ENCODE data around the gene AGR2. TPM values are rescaled to one million over a fixed set of nuclear protein-coding genes. Genes with fewer than 3 reads are reported as not detected.
"Not testable (repeated sequence)": the region's sequence is repeated elsewhere in the genome, so short reads cannot be mapped to it uniquely, and the experiment has no call there.

AGR2 gene
- total RNA-seq, 1 donor from 2014 or later, result 3.1 TPM

GRCh38 chr7:16779051-16779450 lies 25.7 kb downstream of the AGR2 start:
- Histone ChIP-seq H3K4me1 (ENCODE audit: control insufficient read depth in 3 of 3, insufficient read depth in 3 of 3, low read length in 3 of 3) (no peaks in the 10 kb centered on the region), H3K9ac (ENCODE audit: low read depth in 1 of 3, low read length in 3 of 3) (no peak overlapping the region), H3K27me3 (ENCODE audit: control insufficient read depth in 3 of 3, insufficient read depth in 3 of 3, low read length in 3 of 3) (no peaks in the 10 kb centered on the region), H3K9me3 (ENCODE audit: control insufficient read depth in 3 of 3, low read length in 3 of 3) (no peaks in the 10 kb centered on the region), H3K27ac (ENCODE audit: low read depth, low read length) (no peak overlapping the region), H3K36me3 (ENCODE audit: control insufficient read depth in 3 of 3, insufficient read depth in 3 of 3, low read length in 3 of 3) (no peaks in the 10 kb centered on the region), H3K4me3 (ENCODE audit: low read length in 3 of 3) (no peak overlapping the region)

- H3K4me1 ChIP-seq (ENCODE audit: control insufficient read depth in 3 of 3, insufficient read depth in 3 of 3, low read length in 3 of 3), result no peaks in the 10 kb centered on the region
- no peaks in the 10 kb centered on the region for H3K36me3 ChIP-seq (ENCODE audit: control insufficient read depth in 3 of 3, insufficient read depth in 3 of 3, low read length in 3 of 3)
- no peak overlapping the region for H3K9ac ChIP-seq (ENCODE audit: low read depth in 1 of 3, low read length in 3 of 3)
- H3K27me3 ChIP-seq (ENCODE audit: control insufficient read depth in 3 of 3, insufficient read depth in 3 of 3, low read length in 3 of 3), result no peaks in the 10 kb centered on the region
- H3K27ac ChIP-seq (ENCODE audit: low read depth, low read length), result no peak overlapping the region
- H3K4me3 ChIP-seq (ENCODE audit: low read length in 3 of 3), result no peak overlapping the region
- H3K9me3 ChIP-seq (ENCODE audit: control insufficient read depth in 3 of 3, low read length in 3 of 3), result no peaks in the 10 kb centered on the region
Measured at GRCh38 chr7:16778476-16778875, 26.3 kb downstream of the AGR2 start.

GRCh38 chr7:16776053-16776452 lies 28.7 kb downstream of the AGR2 start:
- Histone ChIP-seq H3K36me3 (ENCODE audit: control insufficient read depth in 3 of 3, insufficient read depth in 3 of 3, low read length in 3 of 3) (no peaks in the 10 kb centered on the region), H3K4me1 (ENCODE audit: control insufficient read depth in 3 of 3, insufficient read depth in 3 of 3, low read length in 3 of 3) (no peaks in the 10 kb centered on the region), H3K4me3 (ENCODE audit: low read length in 3 of 3) (no peak overlapping the region), H3K27me3 (ENCODE audit: control insufficient read depth in 3 of 3, insufficient read depth in 3 of 3, low read length in 3 of 3) (no peaks in the 10 kb centered on the region), H3K9me3 (ENCODE audit: control insufficient read depth in 3 of 3, low read length in 3 of 3) (no peaks in the 10 kb centered on the region), H3K27ac (ENCODE audit: low read depth, low read length) (no peak overlapping the region), H3K9ac (ENCODE audit: low read depth in 1 of 3, low read length in 3 of 3) (no peak overlapping the region)

DNA sequence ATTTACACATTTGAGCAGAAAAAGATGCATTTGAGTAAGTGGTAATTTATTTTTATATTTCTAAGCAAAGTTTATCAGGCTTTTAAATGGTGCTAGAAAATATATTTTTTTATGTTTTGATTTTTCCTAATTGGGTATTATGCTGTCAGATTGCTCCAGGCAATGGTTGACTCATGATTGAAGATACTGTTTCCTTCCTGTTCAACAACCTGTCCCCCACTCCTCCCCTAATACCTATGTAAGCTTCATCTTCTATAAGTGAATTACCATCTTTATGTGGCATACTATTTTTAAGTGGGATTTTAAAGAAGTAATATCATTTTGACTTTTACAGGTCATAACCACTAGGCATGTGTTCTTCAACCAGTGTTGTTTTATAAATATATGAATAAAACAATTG lies 29.8 kb downstream of the AGR2 start:
- Histone ChIP-seq H3K9ac (ENCODE audit: low read depth in 1 of 3, low read length in 3 of 3) (no peak overlapping the region), H3K27ac (ENCODE audit: low read depth, low read length) (no peak overlapping the region), H3K9me3 (ENCODE audit: control insufficient read depth in 3 of 3, low read length in 3 of 3) (no peaks in the 10 kb centered on the region), H3K4me3 (ENCODE audit: low read length in 3 of 3) (no peak overlapping the region), H3K27me3 (ENCODE audit: control insufficient read depth in 3 of 3, insufficient read depth in 3 of 3, low read length in 3 of 3) (no peaks in the 10 kb centered on the region), H3K36me3 (ENCODE audit: control insufficient read depth in 3 of 3, insufficient read depth in 3 of 3, low read length in 3 of 3) (no peaks in the 10 kb centered on the region), H3K4me1 (ENCODE audit: control insufficient read depth in 3 of 3, insufficient read depth in 3 of 3, low read length in 3 of 3) (no peaks in the 10 kb centered on the region)

DNA sequence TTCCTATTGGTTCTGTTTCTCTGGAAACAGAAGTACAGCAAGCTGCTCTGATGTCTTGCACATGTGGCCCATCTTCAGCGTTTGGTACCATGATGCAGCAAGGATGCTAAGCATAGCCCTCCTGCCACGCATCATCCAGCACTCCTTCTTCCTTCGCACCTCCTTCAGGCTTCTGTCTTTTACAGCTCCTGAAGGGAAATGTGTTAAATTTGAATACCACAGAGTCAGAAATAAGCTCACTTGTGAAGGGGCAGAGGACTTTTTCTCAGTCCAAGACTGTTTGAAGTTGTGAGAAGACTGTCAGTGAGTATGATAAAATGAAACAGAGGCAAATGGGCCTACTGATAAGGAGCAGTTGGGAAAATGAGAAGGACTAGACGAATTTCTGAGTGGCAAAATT lies 30.5 kb downstream of the AGR2 start:
- Histone ChIP-seq H3K4me3 (ENCODE audit: low read length in 3 of 3) (no peak overlapping the region), H3K36me3 (ENCODE audit: control insufficient read depth in 3 of 3, insufficient read depth in 3 of 3, low read length in 3 of 3) (no peaks in the 10 kb centered on the region), H3K4me1 (ENCODE audit: control insufficient read depth in 3 of 3, insufficient read depth in 3 of 3, low read length in 3 of 3) (no peaks in the 10 kb centered on the region), H3K9me3 (ENCODE audit: control insufficient read depth in 3 of 3, low read length in 3 of 3) (no peaks in the 10 kb centered on the region), H3K27me3 (ENCODE audit: control insufficient read depth in 3 of 3, insufficient read depth in 3 of 3, low read length in 3 of 3) (no peaks in the 10 kb centered on the region), H3K27ac (ENCODE audit: low read depth, low read length) (no peak overlapping the region), H3K9ac (ENCODE audit: low read depth in 1 of 3, low read length in 3 of 3) (no peak overlapping the region)

GRCh38 chr7:16773884-16774283 lies 30.9 kb downstream of the AGR2 start:
- Histone ChIP-seq H3K9ac (ENCODE audit: low read depth in 1 of 3, low read length in 3 of 3) (no peak overlapping the region), H3K9me3 (ENCODE audit: control insufficient read depth in 3 of 3, low read length in 3 of 3) (no peaks in the 10 kb centered on the region), H3K27ac (ENCODE audit: low read depth, low read length) (no peak overlapping the region), H3K36me3 (ENCODE audit: control insufficient read depth in 3 of 3, insufficient read depth in 3 of 3, low read length in 3 of 3) (no peaks in the 10 kb centered on the region), H3K27me3 (ENCODE audit: control insufficient read depth in 3 of 3, insufficient read depth in 3 of 3, low read length in 3 of 3) (no peaks in the 10 kb centered on the region), H3K4me1 (ENCODE audit: control insufficient read depth in 3 of 3, insufficient read depth in 3 of 3, low read length in 3 of 3) (no peaks in the 10 kb centered on the region), H3K4me3 (ENCODE audit: low read length in 3 of 3) (no peak overlapping the region)

DNA sequence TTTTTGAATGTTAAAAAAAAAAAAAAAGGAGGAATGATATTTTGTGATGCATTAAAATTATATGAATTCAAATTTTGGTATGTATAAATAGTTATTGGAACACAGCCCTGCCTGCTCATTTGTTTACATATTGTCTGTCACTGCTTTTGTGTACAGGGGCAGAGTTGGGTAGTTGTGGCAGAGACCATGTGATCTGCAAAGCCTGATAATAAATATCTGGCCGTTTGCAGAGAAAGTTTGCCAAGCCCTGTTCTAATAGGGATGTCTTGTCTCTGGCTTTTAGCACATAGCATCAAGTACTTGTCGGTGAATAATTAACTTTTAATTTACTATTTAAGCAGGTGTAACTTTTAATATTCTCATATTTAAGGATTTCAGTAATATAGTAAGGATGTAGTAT lies 31.5 kb downstream of the AGR2 start:
- no peak overlapping the region for H3K4me3 ChIP-seq (ENCODE audit: low read length in 3 of 3)
- H3K9me3 ChIP-seq (ENCODE audit: control insufficient read depth in 3 of 3, low read length in 3 of 3), result no peaks in the 10 kb centered on the region
- H3K4me1 ChIP-seq (ENCODE audit: control insufficient read depth in 3 of 3, insufficient read depth in 3 of 3, low read length in 3 of 3), result no peaks in the 10 kb centered on the region
- no peak overlapping the region for H3K9ac ChIP-seq (ENCODE audit: low read depth in 1 of 3, low read length in 3 of 3)
- no peak overlapping the region for H3K27ac ChIP-seq (ENCODE audit: low read depth, low read length)
- no peaks in the 10 kb centered on the region for H3K36me3 ChIP-seq (ENCODE audit: control insufficient read depth in 3 of 3, insufficient read depth in 3 of 3, low read length in 3 of 3)
- H3K27me3 ChIP-seq (ENCODE audit: control insufficient read depth in 3 of 3, insufficient read depth in 3 of 3, low read length in 3 of 3), result no peaks in the 10 kb centered on the region

DNA sequence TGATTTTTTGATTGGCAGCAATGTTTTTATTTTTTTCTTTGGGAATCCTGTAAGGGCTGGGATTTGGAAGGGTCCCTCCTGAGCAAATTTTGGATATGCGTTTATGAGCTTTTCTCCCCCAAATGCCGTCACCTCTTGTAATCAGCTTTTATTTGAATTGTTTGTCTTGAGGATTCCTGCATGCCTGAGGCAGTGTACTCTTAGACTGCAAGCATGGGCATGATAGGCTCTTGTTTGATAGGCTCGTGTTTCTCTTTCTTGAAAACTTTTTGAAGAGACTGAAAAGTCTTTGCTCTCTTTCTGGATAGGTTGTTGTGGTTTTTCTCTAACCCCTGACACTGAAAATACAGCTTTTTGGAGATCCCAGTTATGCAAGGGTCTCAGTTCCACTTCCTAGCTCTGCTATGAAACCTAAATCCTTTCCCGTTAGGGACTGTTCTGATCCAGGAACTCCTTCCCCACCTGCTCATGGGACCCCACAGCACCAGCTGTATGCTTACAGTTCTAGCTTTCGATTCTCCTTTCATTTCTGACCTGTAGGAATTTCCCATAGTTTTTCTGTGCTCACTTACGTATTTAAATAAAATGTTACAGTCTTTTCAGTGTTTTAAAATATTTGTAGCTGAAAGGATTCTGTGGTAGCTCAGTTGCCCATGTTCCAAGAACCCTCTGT lies 34.0 kb downstream of the AGR2 start:
- Histone ChIP-seq H3K9me3 (ENCODE audit: control insufficient read depth in 3 of 3, low read length in 3 of 3) (no peaks in the 10 kb centered on the region), H3K4me3 (ENCODE audit: low read length in 3 of 3) (no peak overlapping the region), H3K9ac (ENCODE audit: low read depth in 1 of 3, low read length in 3 of 3) (no peak overlapping the region), H3K27me3 (ENCODE audit: control insufficient read depth in 3 of 3, insufficient read depth in 3 of 3, low read length in 3 of 3) (no peaks in the 10 kb centered on the region), H3K36me3 (ENCODE audit: control insufficient read depth in 3 of 3, insufficient read depth in 3 of 3, low read length in 3 of 3) (no peaks in the 10 kb centered on the region), H3K4me1 (ENCODE audit: control insufficient read depth in 3 of 3, insufficient read depth in 3 of 3, low read length in 3 of 3) (no peaks in the 10 kb centered on the region), H3K27ac (ENCODE audit: low read depth, low read length) (no peak overlapping the region)

GRCh38 chr7:16769994-16770393 lies 34.8 kb downstream of the AGR2 start:
- H3K9me3 ChIP-seq (ENCODE audit: control insufficient read depth in 3 of 3, low read length in 3 of 3); H3K4me3 ChIP-seq (ENCODE audit: low read length in 3 of 3); H3K27me3 ChIP-seq (ENCODE audit: control insufficient read depth in 3 of 3, insufficient read depth in 3 of 3, low read length in 3 of 3); H3K27ac ChIP-seq (ENCODE audit: low read depth, low read length); H3K36me3 ChIP-seq (ENCODE audit: control insufficient read depth in 3 of 3, insufficient read depth in 3 of 3, low read length in 3 of 3); H3K4me1 ChIP-seq (ENCODE audit: control insufficient read depth in 3 of 3, insufficient read depth in 3 of 3, low read length in 3 of 3); H3K9ac ChIP-seq (ENCODE audit: low read depth in 1 of 3, low read length in 3 of 3): not testable (repeated sequence)

- Histone ChIP-seq H3K27ac (ENCODE audit: low read depth, low read length) (peak overlapping the region; percentile 56), H3K36me3 (ENCODE audit: control insufficient read depth in 3 of 3, insufficient read depth in 3 of 3, low read length in 3 of 3) (no peaks in the 10 kb centered on the region), H3K27me3 (ENCODE audit: control insufficient read depth in 3 of 3, insufficient read depth in 3 of 3, low read length in 3 of 3) (no peaks in the 10 kb centered on the region), H3K9ac (ENCODE audit: low read depth in 1 of 3, low read length in 3 of 3) (no peak overlapping the region), H3K4me3 (ENCODE audit: low read length in 3 of 3) (no peak overlapping the region), H3K9me3 (ENCODE audit: control insufficient read depth in 3 of 3, low read length in 3 of 3) (no peaks in the 10 kb centered on the region), H3K4me1 (ENCODE audit: control insufficient read depth in 3 of 3, insufficient read depth in 3 of 3, low read length in 3 of 3) (no peaks in the 10 kb centered on the region)
Measured at GRCh38 chr7:16765436-16765859, 39.4 kb downstream of the AGR2 start.
